Gastrocnemius medialis (tissue), 4 donors: ENCODE measurements around the gene METTL4.

Source experiments
- POLR2A ChIP-seq, 2 donors: fragments of 450-650 bp; IDR thresholded peaks; one replicate each; pipeline ENCODE4 v1.6.1; 2017; ENCODE audit warnings: antibody characterized with exemption in 2 of 2, mild to moderate bottlenecking in 2 of 2, moderate library complexity in 2 of 2
- TF ChIP-seq, protein P1 (sequence below), 5 experiments: fragments of 450-650 bp in 3 of 5; fragments of 200-600 bp in 2 of 5; sonication (generic) in 2 of 5; IDR thresholded peaks in 4 of 5; conservative IDR thresholded peaks in 1 of 5; 1 replicate in 4 of 5; 2 replicates in 1 of 5; pipeline ENCODE4 v1.5.1; 2016 to 2019; ENCODE audit warnings: antibody characterized with exemption in 5 of 5, mild to moderate bottlenecking in 3 of 5, moderate library complexity in 3 of 5

DNA sequence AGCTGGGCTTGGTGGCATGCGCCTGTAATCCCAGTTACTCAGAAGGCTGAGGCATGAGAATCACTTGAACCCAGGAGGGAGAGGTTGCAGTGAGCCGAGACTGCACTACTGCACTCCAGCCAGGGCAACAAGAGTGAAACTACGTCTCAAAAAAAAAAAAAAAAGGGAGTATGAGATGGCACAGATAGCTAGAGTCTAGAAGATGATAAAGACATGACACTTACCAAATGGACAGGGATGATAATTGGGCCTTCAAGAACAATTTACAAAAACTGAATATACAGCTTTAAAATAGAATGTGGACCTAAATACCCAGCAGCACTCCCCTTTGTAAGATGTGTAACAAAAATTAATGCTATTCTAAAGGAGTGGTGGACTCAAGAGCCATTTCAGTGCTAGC is 2.7 kb downstream of the METTL4 start:
- TF ChIP-seq, protein P1, sequence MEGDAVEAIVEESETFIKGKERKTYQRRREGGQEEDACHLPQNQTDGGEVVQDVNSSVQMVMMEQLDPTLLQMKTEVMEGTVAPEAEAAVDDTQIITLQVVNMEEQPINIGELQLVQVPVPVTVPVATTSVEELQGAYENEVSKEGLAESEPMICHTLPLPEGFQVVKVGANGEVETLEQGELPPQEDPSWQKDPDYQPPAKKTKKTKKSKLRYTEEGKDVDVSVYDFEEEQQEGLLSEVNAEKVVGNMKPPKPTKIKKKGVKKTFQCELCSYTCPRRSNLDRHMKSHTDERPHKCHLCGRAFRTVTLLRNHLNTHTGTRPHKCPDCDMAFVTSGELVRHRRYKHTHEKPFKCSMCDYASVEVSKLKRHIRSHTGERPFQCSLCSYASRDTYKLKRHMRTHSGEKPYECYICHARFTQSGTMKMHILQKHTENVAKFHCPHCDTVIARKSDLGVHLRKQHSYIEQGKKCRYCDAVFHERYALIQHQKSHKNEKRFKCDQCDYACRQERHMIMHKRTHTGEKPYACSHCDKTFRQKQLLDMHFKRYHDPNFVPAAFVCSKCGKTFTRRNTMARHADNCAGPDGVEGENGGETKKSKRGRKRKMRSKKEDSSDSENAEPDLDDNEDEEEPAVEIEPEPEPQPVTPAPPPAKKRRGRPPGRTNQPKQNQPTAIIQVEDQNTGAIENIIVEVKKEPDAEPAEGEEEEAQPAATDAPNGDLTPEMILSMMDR (IDR thresholded peaks at IDR 0.05 in 4 of 5, conservative IDR thresholded peaks at IDR 0.05 in 1 of 5) = no peak
- no peak for TF ChIP-seq POLR2A (IDR thresholded peaks at IDR 0.05)
